Glutamatergic neuron (in vitro differentiated cells): Measurements from ENCODE around the gene ZSWIM4. TPM values are rescaled to one million over a fixed set of nuclear protein-coding genes. Genes with fewer than 3 reads are reported as not detected.
A peak's percentile ranks its signal among the peaks of the same experiment; 100 is the strongest.

ENCODE experiments used
- DNase-seq: peaks from one replicate; pipeline ENCODE4 v3.0.0; 2022
- H3K27ac Mint-ChIP-seq: one replicate; pipeline ENCODE4 v1.8.0; 2020; ENCODE audit warnings: mild to moderate bottlenecking, mixed read lengths, inconsistent platforms; ENCODE audit not compliant: unreplicated experiment
- H3K27me3 Mint-ChIP-seq: one replicate; pipeline ENCODE4 v1.8.0; 2020; ENCODE audit warnings: mild to moderate bottlenecking, moderate library complexity, mixed read lengths, inconsistent platforms; ENCODE audit not compliant: unreplicated experiment
- H3K36me3 Mint-ChIP-seq: one replicate; pipeline ENCODE4 v1.8.0; 2020; ENCODE audit warnings: mild to moderate bottlenecking, mixed read lengths, inconsistent platforms; ENCODE audit not compliant: unreplicated experiment
- H3K4me1 Mint-ChIP-seq: one replicate; pipeline ENCODE4 v1.8.0; 2020; ENCODE audit warnings: mild to moderate bottlenecking, low read depth, mixed read lengths, inconsistent platforms; ENCODE audit not compliant: unreplicated experiment
- H3K4me3 Mint-ChIP-seq: one replicate; pipeline ENCODE4 v1.8.0; 2020; ENCODE audit warnings: mild to moderate bottlenecking, mixed read lengths, inconsistent platforms; ENCODE audit not compliant: unreplicated experiment
- H3K9me3 Mint-ChIP-seq: one replicate; pipeline ENCODE4 v1.8.0; 2020; ENCODE audit warnings: mild to moderate bottlenecking, moderate library complexity, mixed read lengths, inconsistent platforms; ENCODE audit not compliant: unreplicated experiment
- total RNA-seq: library from RNA; stranded (reverse); fragmentation: NEBNext Ultra II Directional; extraction: Animal tissue kit (Norgen Biotek cat#: 25700); gene quantifications from one replicate; pipeline ENCODE4 v1.2.1, GENCODE V29; 2021; ENCODE audit not compliant: unreplicated experiment
- TF ChIP-seq, protein P1 (sequence below): fragments of 200-600 bp; sonication (generic); IDR thresholded peaks from one replicate; pipeline ENCODE4 v1.5.0; 2021; ENCODE audit not compliant: partially characterized antibody, unreplicated experiment

The ZSWIM4 gene
- total RNA-seq, 1 donor from 2014 or later: 46.0 TPM

DNA sequence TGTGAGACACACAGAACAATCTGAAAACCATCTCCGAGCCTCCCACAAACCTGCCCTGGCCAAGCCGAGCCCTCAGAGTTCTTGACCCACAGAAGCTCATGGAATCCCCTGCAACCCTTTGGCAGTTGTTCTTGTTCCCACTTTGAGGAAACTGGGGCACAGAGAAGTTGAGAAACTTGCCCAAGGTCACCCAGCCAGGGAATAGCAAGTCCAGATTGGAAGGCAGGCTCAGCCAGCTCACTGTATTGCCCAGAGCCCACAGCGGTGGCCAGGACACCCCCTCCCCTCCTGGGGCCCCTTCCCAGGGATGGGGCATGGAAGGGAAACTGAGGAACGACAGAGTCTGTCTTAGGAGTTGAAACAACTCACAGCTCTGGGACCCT lies 1.8 kb downstream of the ZSWIM4 start:
- no peak overlapping the region for H3K27ac Mint-ChIP-seq
- H3K27me3 Mint-ChIP-seq: peaks cover 11% of the 10 kb centered on the region
- H3K9me3 Mint-ChIP-seq: peaks cover 5% of the 10 kb centered on the region

DNA sequence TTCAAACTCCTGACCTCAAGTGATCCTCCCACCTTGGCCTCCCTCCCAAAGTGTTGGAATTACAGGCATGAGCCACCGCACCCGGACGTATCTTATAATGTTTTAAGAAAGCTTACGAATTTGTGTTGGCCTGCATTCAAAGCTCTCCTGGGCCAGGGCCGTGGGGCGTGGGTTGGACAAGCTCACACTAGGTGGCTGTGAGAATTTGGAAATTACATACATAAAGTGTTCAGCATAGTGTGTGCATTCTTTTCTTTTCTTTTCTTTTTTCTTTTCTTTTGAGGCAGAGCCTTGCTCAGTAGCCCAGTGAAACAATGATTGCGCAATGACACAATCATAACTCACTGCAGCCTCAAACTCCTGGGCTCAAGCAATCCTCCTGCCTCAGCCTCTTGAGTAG lies 2.6 kb downstream of the ZSWIM4 start:
- Mint-ChIP-seq H3K27ac (no peak overlapping the region), H3K4me3 (peak overlapping the region; percentile 20)

More for the DNA sequence above, 1.8 kb downstream of the ZSWIM4 start:
- peak overlapping the region; percentile 90 for H3K4me3 Mint-ChIP-seq
- TF ChIP-seq, protein P1, sequence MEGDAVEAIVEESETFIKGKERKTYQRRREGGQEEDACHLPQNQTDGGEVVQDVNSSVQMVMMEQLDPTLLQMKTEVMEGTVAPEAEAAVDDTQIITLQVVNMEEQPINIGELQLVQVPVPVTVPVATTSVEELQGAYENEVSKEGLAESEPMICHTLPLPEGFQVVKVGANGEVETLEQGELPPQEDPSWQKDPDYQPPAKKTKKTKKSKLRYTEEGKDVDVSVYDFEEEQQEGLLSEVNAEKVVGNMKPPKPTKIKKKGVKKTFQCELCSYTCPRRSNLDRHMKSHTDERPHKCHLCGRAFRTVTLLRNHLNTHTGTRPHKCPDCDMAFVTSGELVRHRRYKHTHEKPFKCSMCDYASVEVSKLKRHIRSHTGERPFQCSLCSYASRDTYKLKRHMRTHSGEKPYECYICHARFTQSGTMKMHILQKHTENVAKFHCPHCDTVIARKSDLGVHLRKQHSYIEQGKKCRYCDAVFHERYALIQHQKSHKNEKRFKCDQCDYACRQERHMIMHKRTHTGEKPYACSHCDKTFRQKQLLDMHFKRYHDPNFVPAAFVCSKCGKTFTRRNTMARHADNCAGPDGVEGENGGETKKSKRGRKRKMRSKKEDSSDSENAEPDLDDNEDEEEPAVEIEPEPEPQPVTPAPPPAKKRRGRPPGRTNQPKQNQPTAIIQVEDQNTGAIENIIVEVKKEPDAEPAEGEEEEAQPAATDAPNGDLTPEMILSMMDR: no peak
- peaks cover 6% of the 10 kb centered on the region for H3K36me3 Mint-ChIP-seq
- H3K4me1 Mint-ChIP-seq: peaks cover 1% of the 10 kb centered on the region
- DNase-seq: no peak

DNA sequence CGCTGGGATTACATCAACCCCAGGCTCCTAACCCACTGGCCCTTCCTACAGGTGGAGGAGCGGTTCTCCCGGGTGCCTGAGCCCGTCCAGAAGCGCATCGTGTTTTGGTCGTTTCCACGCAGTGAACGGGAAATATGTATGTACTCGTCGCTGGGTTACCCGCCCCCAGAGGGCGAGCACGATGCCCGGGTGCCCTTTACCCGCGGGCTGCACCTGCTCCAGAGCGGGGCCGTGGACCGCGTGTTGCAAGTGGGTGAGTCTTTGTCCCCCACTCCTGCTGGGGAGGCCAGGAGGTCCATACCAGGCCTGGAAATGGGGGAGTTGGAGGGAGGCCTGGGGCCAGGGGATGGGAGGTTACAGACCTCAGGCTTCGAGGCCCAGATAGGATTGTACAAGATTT lies 4.4 kb downstream of the ZSWIM4 start:
- Mint-ChIP-seq H3K36me3 (peaks cover 6% of the 10 kb centered on the region), H3K27me3 (peaks cover 5% of the 10 kb centered on the region), H3K27ac (no peak overlapping the region), H3K4me3 (no peak overlapping the region), H3K9me3 (peaks cover 2% of the 10 kb centered on the region), H3K4me1 (no peaks in the 10 kb centered on the region)
- TF ChIP-seq, protein P1: no peak
- no peak for DNase-seq

More for the DNA sequence above, 2.6 kb downstream of the ZSWIM4 start:
- Mint-ChIP-seq H3K9me3 (peaks cover 7% of the 10 kb centered on the region), H3K36me3 (peaks cover 6% of the 10 kb centered on the region), H3K27me3 (peaks cover 11% of the 10 kb centered on the region), H3K4me1 (peaks cover 1% of the 10 kb centered on the region)
- TF ChIP-seq, protein P1: no peak
- no peak for DNase-seq

DNA sequence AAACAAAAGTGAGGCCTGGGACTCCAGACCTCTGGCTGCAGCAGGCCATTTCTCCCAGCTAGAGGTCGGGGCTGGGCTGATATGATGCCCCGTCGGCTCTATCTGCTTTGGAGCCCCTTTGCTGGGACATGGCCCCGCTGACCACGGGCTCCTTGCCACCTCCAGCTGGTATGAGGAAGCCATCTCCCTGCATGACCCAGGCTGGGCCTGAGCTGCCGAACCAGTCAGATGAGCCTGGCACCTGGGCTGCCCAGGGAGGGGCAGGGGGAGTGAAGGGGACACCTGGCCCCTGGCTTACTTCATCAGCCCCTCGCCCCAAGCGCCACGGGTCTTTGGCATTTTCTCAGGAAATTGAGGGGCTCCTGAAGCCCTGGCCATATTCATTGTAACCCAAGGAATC lies 7.8 kb downstream of the ZSWIM4 start:
- H3K4me1 Mint-ChIP-seq: no peaks in the 10 kb centered on the region

DNA sequence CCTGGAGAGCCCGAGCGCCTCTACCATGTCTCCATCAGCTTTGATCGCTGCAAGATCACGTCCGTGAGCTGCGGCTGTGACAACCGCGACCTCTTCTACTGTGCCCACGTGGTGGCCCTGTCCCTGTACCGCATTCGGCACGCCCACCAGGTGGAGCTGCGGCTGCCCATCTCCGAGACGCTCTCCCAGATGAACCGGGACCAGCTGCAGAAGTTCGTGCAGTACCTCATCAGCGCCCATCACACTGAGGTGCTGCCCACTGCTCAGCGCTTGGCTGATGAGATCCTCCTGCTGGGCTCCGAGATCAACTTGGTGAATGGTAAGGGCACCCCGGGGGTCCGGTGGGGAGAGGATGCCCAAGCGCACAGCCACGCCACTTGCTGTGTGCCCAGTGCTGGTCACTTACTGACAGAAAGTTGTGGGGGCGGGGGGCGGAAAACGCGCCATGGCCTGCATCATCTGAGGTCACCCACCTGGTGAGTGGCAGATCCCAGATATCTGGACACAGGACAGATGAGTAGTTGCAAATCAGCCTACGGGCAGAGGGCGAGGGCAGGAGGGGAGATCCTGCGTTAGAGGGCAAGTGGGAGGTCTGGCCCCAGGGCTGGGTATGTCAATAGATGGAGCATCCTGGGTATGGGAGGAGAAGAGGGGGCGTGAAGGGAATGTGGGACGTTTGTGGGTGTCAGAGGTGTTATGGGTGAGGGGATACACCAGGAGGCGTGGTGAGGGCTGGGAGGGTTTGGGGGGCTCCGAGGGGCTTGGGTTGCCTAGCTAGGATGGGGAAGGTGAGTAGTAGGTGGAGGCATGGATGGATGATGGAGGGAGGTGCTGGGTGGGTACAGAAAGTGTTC lies 9.8 kb downstream of the ZSWIM4 start:
- TF ChIP-seq, protein P1: peak; percentile 46
- H3K4me3 Mint-ChIP-seq: no peak overlapping the region
- H3K27ac Mint-ChIP-seq: no peak overlapping the region
- no peaks in the 10 kb centered on the region for H3K27me3 Mint-ChIP-seq
- no peaks in the 10 kb centered on the region for H3K4me1 Mint-ChIP-seq
- H3K9me3 Mint-ChIP-seq: peaks cover 2% of the 10 kb centered on the region
- peaks cover 6% of the 10 kb centered on the region for H3K36me3 Mint-ChIP-seq
- DNase-seq: peak; percentile 62

More for the DNA sequence above, 7.8 kb downstream of the ZSWIM4 start:
- no peak overlapping the region for H3K27ac Mint-ChIP-seq
- peaks cover 2% of the 10 kb centered on the region for H3K9me3 Mint-ChIP-seq
- H3K27me3 Mint-ChIP-seq: peaks cover under 1% of the 10 kb centered on the region
- TF ChIP-seq, protein P1: no peak
- H3K4me3 Mint-ChIP-seq: no peak overlapping the region
- DNase-seq: no peak
- peaks cover 6% of the 10 kb centered on the region for H3K36me3 Mint-ChIP-seq
